Duodenal mucosa (tissue), 2 donors: ENCODE data around the gene PYDC1.
"Not testable (repeated sequence)": the region's sequence is repeated elsewhere in the genome, so short reads cannot be mapped to it uniquely, and the experiment has no call there.

Source experiments
- H3K27ac ChIP-seq: one replicate; pipeline ENCODE4 v1.7.0; 2013; ENCODE audit warnings: low read depth, low read length
- H3K27me3 ChIP-seq, 2 donors: one replicate each; pipeline ENCODE4 v1.7.0; 2013; ENCODE audit warnings: low read length in 2 of 2, control low read depth in 1 of 2; ENCODE audit not compliant: insufficient read depth in 2 of 2, control insufficient read depth in 1 of 2
- H3K36me3 ChIP-seq, 2 donors: one replicate each; pipeline ENCODE4 v1.7.0; 2013; ENCODE audit warnings: low read length in 2 of 2, control low read depth in 1 of 2; ENCODE audit not compliant: insufficient read depth in 2 of 2, control insufficient read depth in 1 of 2
- H3K4me1 ChIP-seq, 2 donors: one replicate each; pipeline ENCODE4 v1.7.0; 2013; ENCODE audit warnings: low read length in 2 of 2, control low read depth in 1 of 2; ENCODE audit not compliant: insufficient read depth in 2 of 2, control insufficient read depth in 1 of 2
- H3K4me3 ChIP-seq, 2 donors: one replicate each; pipeline ENCODE4 v1.7.0; 2013; ENCODE audit warnings: low read length in 2 of 2, low read depth in 1 of 2
- H3K9ac ChIP-seq, 2 donors: one replicate each; pipeline ENCODE4 v1.7.0; 2013; ENCODE audit warnings: low read length in 2 of 2, low read depth in 1 of 2
- H3K9me3 ChIP-seq, 2 donors: one replicate each; pipeline ENCODE4 v1.7.0; 2013; ENCODE audit warnings: low read length in 2 of 2, control low read depth in 1 of 2; ENCODE audit not compliant: control insufficient read depth in 1 of 2

The PYDC1 gene

GRCh38 chr16:31195861-31196260, 21.1 kb downstream of the PYDC1 start:
- not testable (repeated sequence) for H3K4me3 ChIP-seq, H3K27ac ChIP-seq, H3K9ac ChIP-seq, H3K9me3 ChIP-seq, H3K27me3 ChIP-seq
- peaks cover 15 to 19% of the 10 kb centered on the region in 2 donors for H3K4me1 ChIP-seq
- H3K36me3 ChIP-seq = peaks cover 24 to 67% of the 10 kb centered on the region in 2 donors

GRCh38 chr16:31194898-31195297, 22.0 kb downstream of the PYDC1 start:
- no peak overlapping the region for H3K4me3 ChIP-seq
- H3K27me3 ChIP-seq = no peaks in the 10 kb centered on the region
- no peaks in the 10 kb centered on the region for H3K9me3 ChIP-seq
- peaks cover 32 to 77% of the 10 kb centered on the region in 2 donors for H3K36me3 ChIP-seq
- peaks cover 6 to 13% of the 10 kb centered on the region in 2 donors for H3K4me1 ChIP-seq
- H3K9ac ChIP-seq = no peak overlapping the region
- no peak overlapping the region for H3K27ac ChIP-seq

GRCh38 chr16:31193874-31194273, 23.1 kb downstream of the PYDC1 start:
- Histone ChIP-seq H3K9ac (no peak overlapping the region), H3K9me3 (no peaks in the 10 kb centered on the region), H3K4me1 (peaks cover 0 to 3% of the 10 kb centered on the region in 2 donors), H3K27ac (no peak overlapping the region), H3K36me3 (peaks cover 42 to 82% of the 10 kb centered on the region in 2 donors), H3K4me3 (no peak overlapping the region), H3K27me3 (no peaks in the 10 kb centered on the region)

- Histone ChIP-seq H3K27ac (no peak overlapping the region), H3K4me1 (no peaks in the 10 kb centered on the region), H3K9me3 (no peaks in the 10 kb centered on the region), H3K4me3 (no peak overlapping the region), H3K27me3 (no peaks in the 10 kb centered on the region), H3K9ac (no peak overlapping the region), H3K36me3 (peaks cover 50 to 88% of the 10 kb centered on the region in 2 donors)
Measured at GRCh38 chr16:31192856-31193642, 23.9 kb downstream of the PYDC1 start.

- Histone ChIP-seq H3K36me3 (peaks cover 62 to 96% of the 10 kb centered on the region in 2 donors), H3K4me1 (no peaks in the 10 kb centered on the region), H3K9ac (no peak overlapping the region), H3K4me3 (no peak overlapping the region), H3K27me3 (no peaks in the 10 kb centered on the region), H3K9me3 (no peaks in the 10 kb centered on the region), H3K27ac (no peak overlapping the region)
Measured at GRCh38 chr16:31191697-31192428, 25.1 kb downstream of the PYDC1 start.

- H3K9me3 ChIP-seq = no peaks in the 10 kb centered on the region
- H3K27ac ChIP-seq = no peak overlapping the region
- no peaks in the 10 kb centered on the region for H3K4me1 ChIP-seq
- no peak overlapping the region for H3K4me3 ChIP-seq
- H3K36me3 ChIP-seq = peaks cover 68 to 100% of the 10 kb centered on the region in 2 donors
- H3K27me3 ChIP-seq = no peaks in the 10 kb centered on the region
- no peak overlapping the region for H3K9ac ChIP-seq
Measured at GRCh38 chr16:31190818-31191444, 26.0 kb downstream of the PYDC1 start.

- Histone ChIP-seq H3K9ac (no peak overlapping the region), H3K27me3 (no peaks in the 10 kb centered on the region), H3K27ac (no peak overlapping the region), H3K4me3 (no peak overlapping the region), H3K36me3 (peaks cover 76 to 100% of the 10 kb centered on the region in 2 donors), H3K9me3 (no peaks in the 10 kb centered on the region), H3K4me1 (no peaks in the 10 kb centered on the region)
Measured at GRCh38 chr16:31190061-31190460, 26.9 kb downstream of the PYDC1 start.

GRCh38 chr16:31189412-31189778, 27.5 kb downstream of the PYDC1 start:
- no peaks in the 10 kb centered on the region for H3K4me1 ChIP-seq
- H3K36me3 ChIP-seq = peaks cover 78 to 99% of the 10 kb centered on the region in 2 donors
- no peak overlapping the region for H3K27ac ChIP-seq
- H3K9ac ChIP-seq = no peak overlapping the region
- no peaks in the 10 kb centered on the region for H3K9me3 ChIP-seq
- H3K4me3 ChIP-seq = no peak overlapping the region
- no peaks in the 10 kb centered on the region for H3K27me3 ChIP-seq

- no peaks in the 10 kb centered on the region for H3K27me3 ChIP-seq
- H3K36me3 ChIP-seq = peaks cover 77 to 98% of the 10 kb centered on the region in 2 donors
- H3K9ac ChIP-seq = no peak overlapping the region
- no peak overlapping the region for H3K4me3 ChIP-seq
- H3K9me3 ChIP-seq = no peaks in the 10 kb centered on the region
- no peak overlapping the region for H3K27ac ChIP-seq
- H3K4me1 ChIP-seq = peaks cover 0 to 1% of the 10 kb centered on the region in 2 donors
Measured at GRCh38 chr16:31188450-31189411, 28.2 kb downstream of the PYDC1 start.
